Measurements from ENCODE around the gene MYO5B. TPM values are rescaled to one million over a fixed set of nuclear protein-coding genes. Genes with fewer than 3 reads are reported as not detected.

The MYO5B gene
- polyA plus RNA-seq, 1 donor (not counting 4 experiments of a cell fraction or from before 2014, with no cell fraction given) = 6.8 TPM

- Histone ChIP-seq H3K4me1 (ENCODE audit: control insufficient read depth, extremely low read depth, insufficient read depth, low read length) (no peaks in the 10 kb centered on the region), H3K4me3 (ENCODE audit: control insufficient read depth in 2 of 3, extremely low read depth in 1 of 3, insufficient read depth in 2 of 3, low read depth in 1 of 3, low read length in 3 of 3) (no peak overlapping the region), H3K36me3 (ENCODE audit: control insufficient read depth in 2 of 2, extremely low read depth in 1 of 2, insufficient read depth in 2 of 2, low read length in 2 of 2) (no peaks in the 10 kb centered on the region), H4K20me1 (ENCODE audit: control insufficient read depth, extremely low read depth, insufficient read depth, low read length) (no peaks in the 10 kb centered on the region), H3K4me2 (ENCODE audit: control insufficient read depth, extremely low read depth, insufficient read depth, low read depth, low read length) (no peak overlapping the region), H3K9me1 (ENCODE audit: control insufficient read depth, extremely low read depth, insufficient read depth, low read length) (no peaks in the 10 kb centered on the region), H3K27me3 (ENCODE audit: control insufficient read depth, extremely low read depth, insufficient read depth, low read length) (peaks cover 4% of the 10 kb centered on the region), H3K79me2 (ENCODE audit: control insufficient read depth, insufficient read depth, low read length) (no peaks in the 10 kb centered on the region), H3K27ac (ENCODE audit: control insufficient read depth, insufficient read depth, low read length) (no peak overlapping the region), H3K9ac (ENCODE audit: control insufficient read depth, extremely low read depth, insufficient read depth, low read length) (no peak overlapping the region), H3K9me3 (ENCODE audit: control insufficient read depth, low read depth, low read length) (no peaks in the 10 kb centered on the region), H2AFZ (ENCODE audit: control insufficient read depth, low read length) (no peak overlapping the region)
- dilution Hi-C loops (cut with MboI; ENCODE audit: extremely low pct_ligation_motif_present, low sequenced_read_pairs) = no loop called here
- DNase-seq (ENCODE audit: low read depth, low spot score) (no peak), FAIRE-seq (no peak)
- TF ChIP-seq CTCF (optimal IDR thresholded peaks at IDR 0.05 in 1 of 3, IDR thresholded peaks at IDR 0.05 in 1 of 3, conservative IDR thresholded peaks at IDR 0.05 in 1 of 3; ENCODE audit: extremely low read depth in 1 of 3, insufficient read depth in 2 of 3, low read length in 3 of 3) (no peak), EZH2 (IDR thresholded peaks at IDR 0.05; ENCODE audit: low read length) (no peak)
These were observed 190.9 kb downstream of the MYO5B start for GRCh38 chr18:50004013-50004412.

- no peak for FAIRE-seq
- Histone ChIP-seq H3K79me2 (ENCODE audit: control insufficient read depth, insufficient read depth, low read length) (no peaks in the 10 kb centered on the region), H3K36me3 (ENCODE audit: control insufficient read depth in 2 of 2, extremely low read depth in 1 of 2, insufficient read depth in 2 of 2, low read length in 2 of 2) (no peaks in the 10 kb centered on the region), H3K4me3 (ENCODE audit: control insufficient read depth in 2 of 3, extremely low read depth in 1 of 3, insufficient read depth in 2 of 3, low read depth in 1 of 3, low read length in 3 of 3) (no peak overlapping the region), H3K9me1 (ENCODE audit: control insufficient read depth, extremely low read depth, insufficient read depth, low read length) (no peaks in the 10 kb centered on the region), H4K20me1 (ENCODE audit: control insufficient read depth, extremely low read depth, insufficient read depth, low read length) (no peaks in the 10 kb centered on the region), H3K27me3 (ENCODE audit: control insufficient read depth, extremely low read depth, insufficient read depth, low read length) (peaks cover 4% of the 10 kb centered on the region), H3K4me1 (ENCODE audit: control insufficient read depth, extremely low read depth, insufficient read depth, low read length) (no peaks in the 10 kb centered on the region), H2AFZ (ENCODE audit: control insufficient read depth, low read length) (no peak overlapping the region), H3K9ac (ENCODE audit: control insufficient read depth, extremely low read depth, insufficient read depth, low read length) (no peak overlapping the region), H3K4me2 (ENCODE audit: control insufficient read depth, extremely low read depth, insufficient read depth, low read depth, low read length) (no peak overlapping the region), H3K9me3 (ENCODE audit: control insufficient read depth, low read depth, low read length) (no peaks in the 10 kb centered on the region), H3K27ac (ENCODE audit: control insufficient read depth, insufficient read depth, low read length) (no peak overlapping the region)
- dilution Hi-C loops (cut with MboI; ENCODE audit: extremely low pct_ligation_motif_present, low sequenced_read_pairs) = no loop called here
- no peak for DNase-seq (ENCODE audit: low read depth, low spot score)
- TF ChIP-seq CTCF (optimal IDR thresholded peaks at IDR 0.05 in 1 of 3, IDR thresholded peaks at IDR 0.05 in 1 of 3, conservative IDR thresholded peaks at IDR 0.05 in 1 of 3; ENCODE audit: extremely low read depth in 1 of 3, insufficient read depth in 2 of 3, low read length in 3 of 3) (no peak), EZH2 (IDR thresholded peaks at IDR 0.05; ENCODE audit: low read length) (no peak)
These were observed 192.2 kb downstream of the MYO5B start for GRCh38 chr18:50002781-50003180.

Data from keratinocyte (primary cell).